EH (cell line): Measurements from ENCODE around the gene DCP1B.

Experiments used
- DNase-seq: peaks from one replicate; pipeline ENCODE4 v3.0.0-alpha.2; 2015; ENCODE audit warnings: low read depth

DCP1B gene

DNA sequence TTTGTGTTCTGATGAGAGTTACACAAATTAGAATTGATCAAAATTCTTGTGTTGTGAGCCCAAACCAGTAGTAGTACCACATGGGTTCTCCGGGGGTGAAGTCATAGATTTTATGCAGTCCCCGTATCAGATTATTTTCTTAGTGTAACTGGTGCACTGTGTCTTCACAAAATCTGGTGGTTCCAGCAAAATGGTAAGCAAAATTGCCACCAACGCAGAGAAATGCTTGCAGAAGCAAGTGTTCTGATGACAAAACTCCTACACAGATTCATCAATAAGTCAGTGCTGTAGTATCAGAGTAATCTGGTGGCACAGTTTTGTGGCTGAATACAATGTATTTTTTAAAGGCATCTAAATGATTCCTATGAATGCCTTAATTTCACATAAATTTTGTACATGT lies 84.5 kb downstream of the DCP1B start:
- DNase-seq = no peak

DNA sequence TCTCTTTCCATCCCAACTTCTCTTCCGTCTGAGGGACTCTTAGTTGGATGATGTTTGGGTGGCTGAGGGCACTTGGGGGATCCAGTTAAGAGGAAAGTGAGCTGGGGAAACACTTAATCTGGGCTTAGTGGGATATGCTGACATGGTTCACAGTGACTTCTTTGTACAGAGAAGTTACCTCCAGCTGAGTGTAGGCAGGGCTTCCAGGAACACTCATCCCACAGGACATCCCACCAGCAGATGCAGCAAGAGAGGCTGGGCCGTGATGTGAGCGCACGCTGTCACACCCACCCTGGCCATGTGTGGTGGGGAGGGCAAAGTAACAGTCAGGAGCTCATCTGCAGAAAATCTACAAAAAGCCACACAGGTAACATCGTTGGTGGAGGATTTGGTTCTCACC lies 85.0 kb downstream of the DCP1B start:
- DNase-seq = no peak

DNA sequence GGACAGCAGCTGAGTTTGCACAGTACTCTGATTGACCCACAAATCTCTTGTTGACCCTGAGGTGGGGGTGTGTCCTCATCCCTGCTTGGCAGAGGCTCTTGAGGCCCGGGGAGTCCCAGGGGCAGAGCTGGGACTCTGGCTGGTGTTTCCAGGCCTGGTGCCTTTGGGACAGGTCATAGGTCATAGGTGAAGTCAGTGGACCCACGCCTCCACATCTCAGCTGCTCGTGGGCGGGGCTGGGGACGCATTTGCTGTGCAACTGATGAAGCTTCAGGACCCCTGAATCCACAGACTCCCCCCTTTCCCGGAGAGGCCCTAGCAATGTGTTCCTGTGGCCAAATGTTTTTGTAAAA lies 85.4 kb downstream of the DCP1B start:
- DNase-seq = no peak

DNA sequence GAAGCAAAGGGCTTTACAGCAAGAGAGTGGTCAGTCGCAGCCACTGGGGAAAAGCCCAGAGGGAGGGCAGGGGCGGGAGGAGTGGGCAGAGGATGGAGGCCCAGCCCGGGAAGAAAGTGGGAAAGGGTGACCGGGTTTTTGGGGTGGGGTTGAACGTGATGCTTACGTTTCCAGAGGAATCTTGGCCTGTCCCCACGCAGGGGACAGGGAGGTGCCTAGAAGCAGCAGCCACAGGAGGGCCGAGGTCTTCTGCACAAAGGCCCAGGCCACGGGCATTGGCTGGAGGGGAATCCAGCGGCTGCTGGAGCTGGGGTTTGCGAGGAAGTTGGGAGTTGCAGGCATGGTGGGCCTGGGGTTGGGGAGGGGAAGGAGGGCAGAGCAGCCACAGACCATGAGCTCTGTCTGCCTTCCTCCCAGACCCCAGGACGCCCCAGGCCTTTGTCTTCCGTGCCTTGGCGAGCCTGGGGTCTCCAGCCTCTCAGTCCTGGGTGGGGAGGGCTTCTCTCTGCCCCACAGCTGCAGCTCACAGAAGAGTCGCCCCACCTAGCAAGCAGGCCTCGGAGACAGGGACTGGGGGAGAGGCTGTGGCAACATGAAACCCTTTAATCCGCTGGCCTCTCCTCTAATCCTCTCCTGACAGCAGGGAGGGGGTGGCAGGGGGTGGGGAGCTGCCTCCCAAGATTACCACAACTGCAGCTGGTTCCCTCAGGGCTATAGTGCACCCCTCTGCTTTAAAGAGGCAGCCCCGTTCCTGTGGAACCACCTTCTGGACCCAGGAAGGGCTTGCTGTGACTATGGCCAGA lies 86.0 kb downstream of the DCP1B start, which contains the start of gene CACNA2D4:
Gene CACNA2D4 (minus strand): TSS at position 572 of the 803 bp plus-strand sequence. CDS start 179 bp downstream, at position 393.
- DNase-seq = no peak

DNA sequence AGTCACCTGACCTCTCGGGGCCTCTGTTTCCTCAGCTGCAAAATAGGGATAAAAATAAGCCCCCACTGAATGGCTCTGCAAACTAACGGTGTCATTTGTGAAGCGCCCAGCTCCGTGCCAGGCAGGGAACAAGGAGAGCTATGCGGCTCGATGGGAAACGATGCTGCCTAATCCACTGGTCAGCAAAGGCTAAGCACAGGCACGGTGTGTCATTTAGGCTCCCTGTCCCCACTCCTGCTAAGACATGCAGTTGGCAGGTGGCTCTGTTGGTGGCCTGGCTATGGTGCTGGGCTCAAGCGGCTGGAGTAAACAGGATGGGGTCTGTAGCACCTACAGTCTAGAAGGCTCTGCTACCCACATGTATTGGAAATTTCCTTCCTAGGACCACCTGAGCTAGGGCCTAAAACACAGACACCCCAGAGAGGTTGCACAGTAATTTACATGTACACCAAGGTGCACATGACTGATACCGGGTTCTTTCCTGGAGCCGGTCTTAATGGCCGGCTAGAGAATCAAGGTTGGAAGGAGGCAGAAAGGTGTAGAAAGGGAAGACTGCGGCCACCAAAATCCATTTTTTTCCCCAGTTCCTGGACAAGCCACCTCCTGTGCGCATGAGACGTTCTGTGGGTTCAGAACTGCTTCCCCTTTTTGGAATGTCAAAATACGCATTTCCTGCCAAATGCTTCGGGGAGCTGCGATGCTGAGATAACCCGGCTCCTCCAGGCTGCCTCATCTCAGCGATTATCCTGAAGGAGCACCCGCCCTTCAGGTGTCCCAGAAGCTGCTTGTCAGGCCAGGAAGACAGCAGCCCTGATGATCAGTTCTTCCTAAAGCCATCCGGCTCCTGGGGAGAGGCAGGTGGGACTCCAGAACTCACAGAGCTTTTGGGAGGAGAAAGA lies 86.8 kb downstream of the DCP1B start:
- no peak for DNase-seq

DNA sequence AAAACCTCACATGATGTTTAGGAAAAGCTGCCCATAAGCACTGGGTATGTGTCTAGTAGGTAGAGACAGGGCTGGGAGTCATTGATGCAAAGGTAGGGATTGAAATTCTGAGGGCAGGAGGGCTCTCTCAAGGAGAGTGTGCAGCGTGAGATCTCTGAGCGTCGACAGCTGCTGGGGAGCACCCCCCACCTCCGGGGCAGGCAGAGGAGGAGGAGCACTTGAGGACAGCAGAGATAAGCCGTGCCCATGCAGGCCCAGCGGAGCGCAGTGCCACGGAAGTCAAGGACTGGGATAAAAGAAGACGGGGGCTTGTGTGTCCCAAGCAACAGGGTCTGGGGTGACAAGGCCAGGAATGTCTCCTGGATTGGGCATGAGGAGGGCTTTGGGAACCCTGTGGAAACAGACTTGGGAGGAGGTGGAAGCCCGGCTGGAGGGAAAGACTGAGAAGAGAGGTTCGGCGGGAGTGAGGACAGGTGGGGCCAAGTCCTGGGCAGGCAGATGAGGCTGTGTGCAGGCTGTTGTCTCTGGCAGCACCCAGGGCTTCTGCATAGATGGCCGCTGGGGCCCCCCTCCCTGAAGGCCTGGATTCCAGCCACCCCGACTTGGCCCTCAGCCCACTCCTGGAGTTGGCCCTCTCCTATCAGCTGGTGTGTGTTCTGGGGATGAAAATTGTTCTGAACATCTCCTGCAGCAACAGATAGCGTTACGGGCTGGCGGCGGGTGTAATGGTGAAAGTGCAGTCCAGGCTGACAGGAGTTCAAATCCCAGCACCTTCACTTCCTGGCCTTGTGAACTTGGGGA lies 87.7 kb downstream of the DCP1B start:
- no peak for DNase-seq

DNA sequence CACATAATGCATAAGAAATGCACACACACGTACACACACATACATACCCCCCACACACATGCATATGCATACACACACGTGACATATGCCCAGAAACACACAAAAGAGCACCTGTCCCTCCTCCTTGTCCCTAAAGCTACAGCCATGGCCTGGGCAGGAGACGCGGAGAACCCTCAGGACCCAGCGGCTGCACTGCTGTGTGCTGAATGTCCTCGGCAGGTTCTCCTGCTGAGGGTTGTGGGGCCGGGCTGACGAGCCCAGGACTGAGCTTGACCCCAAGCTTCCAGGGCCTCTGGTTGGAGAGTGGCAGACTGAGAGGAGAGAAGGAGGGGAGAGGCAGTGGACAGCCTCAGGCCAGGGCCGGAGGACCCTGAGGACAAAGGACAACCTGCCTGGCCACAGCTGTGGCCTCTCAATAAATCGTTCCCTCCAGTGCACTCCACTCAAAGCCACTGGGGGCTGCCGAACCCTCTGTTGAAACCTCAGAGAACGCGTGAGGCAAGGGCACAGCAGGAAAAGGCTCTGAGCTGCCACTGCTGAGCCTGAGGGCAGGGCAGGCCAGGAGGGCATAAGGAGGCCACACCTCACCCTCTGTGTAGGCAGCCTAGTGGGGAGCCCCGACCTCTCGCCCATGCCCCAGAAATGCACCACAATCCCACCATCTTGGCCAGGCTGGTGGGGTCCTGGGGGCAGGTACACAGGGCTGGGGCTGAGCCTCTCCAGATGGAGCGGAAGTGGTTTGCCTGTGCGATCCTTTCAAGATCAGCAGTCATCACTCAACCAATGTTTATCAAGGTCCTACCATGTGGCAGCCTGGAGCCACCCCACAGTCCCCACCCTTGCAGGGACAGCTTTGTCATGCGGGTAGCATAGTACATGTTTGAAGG lies 88.9 kb downstream of the DCP1B start:
- DNase-seq = no peak

DNA sequence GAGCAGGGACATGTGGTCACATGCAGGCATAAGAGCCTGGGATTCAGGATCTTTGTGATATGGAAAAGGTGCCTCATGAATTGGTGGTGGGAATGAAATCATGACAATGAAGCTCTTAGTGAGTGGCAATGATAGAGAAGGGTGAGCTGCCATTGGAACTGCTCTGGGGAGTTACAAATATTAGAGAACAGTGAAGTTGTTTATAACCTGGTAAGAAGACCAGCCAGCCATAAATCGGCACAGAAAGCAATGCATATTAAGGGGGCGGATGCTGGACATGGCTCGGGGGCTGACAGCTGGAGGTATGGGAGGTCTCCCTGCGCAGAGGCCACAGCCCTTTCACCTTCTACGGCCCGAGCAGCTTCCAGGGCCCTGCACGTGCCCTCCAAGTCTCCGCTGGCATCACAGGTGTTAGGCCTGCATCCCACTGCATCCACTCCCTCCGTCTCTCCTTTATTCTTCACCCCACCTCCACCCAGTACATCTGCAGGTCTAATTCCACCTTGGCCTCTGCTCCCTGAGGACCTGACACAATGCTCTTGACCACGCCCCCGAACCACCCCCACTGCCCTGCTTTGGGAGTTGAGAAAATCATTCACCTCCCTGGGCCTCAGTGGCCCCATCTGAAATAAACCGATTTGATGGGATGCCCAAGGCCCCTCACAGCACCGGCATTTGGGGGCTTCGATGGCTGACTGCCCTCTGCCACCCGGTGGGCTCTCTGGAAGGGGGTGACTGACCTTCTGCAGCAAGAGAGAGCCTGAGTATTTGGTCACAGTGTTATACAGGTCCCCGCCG lies 89.9 kb downstream of the DCP1B start:
- no peak for DNase-seq

DNA sequence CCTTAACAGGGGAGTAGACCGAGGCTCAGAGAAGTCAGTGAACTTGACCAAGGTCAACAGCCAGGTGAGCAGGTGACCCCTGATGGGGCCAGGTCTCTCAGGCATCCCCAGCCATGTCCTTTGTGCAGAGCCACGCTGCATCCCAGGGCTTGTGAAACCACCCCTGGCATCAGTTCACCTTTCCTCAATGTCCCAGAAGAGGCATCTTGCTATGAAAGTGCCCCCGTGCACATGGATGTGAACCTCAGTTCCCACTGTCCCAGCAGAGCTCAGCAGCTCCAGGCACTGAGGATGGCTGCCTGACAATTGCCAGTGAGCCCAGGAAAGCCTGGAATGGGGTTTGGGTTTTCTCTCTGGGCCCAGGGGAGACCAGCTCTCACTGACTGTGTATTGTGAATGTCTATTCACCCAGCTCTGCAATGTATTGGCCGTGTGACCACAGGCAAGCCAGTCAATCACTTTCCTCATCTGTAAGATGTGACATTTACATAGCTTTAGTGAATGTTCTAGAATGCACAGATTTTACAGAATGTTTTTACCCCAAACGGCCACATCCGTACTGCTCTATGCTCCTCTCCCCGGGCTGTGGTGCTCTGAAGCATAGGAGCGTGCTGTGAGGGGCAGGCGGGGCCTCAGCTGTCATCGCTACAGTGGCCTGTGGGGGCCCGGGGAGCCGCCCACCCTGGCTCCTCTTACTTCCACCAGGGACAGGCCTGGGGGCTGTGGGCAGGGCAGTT lies 90.7 kb downstream of the DCP1B start:
- DNase-seq = no peak

DNA sequence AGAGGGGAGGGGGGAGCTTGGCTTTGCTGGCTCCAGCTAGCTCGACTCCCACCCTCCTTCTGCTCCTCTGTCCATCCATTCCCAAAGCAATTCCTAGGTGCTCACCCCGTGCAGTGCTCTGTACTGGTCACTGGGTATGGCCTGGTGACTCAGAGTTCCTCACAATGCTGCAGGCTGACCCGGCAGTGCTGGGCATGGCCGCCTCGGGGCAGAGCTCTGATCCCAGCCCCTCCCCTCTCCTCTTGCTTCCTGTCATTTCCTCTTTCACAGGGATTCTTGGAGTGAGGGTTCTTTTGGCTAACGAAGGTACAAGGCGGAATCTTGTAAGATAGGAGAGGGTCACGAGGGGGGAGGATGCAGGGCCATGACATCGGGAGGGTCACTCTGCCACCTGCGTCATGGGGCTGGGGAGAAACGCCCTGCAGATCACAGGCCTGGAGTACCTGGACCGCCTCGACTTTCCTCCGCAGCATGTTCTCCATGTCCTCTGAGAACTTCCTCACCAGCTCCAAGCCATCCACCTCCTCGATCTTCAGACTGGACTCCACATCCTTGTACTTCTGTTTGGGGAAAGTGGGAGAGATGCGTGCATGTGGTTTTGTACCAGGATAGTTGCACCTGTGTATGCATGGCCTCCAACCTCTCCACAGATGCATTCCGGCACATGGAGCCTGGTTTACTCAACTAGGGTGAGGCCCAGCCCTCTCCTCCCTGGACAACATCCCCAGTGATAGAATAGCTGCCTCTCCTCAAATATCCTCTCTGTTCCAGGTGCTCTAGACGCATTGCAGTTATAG lies 91.5 kb downstream of the DCP1B start:
- DNase-seq = peak; percentile 69

DNA sequence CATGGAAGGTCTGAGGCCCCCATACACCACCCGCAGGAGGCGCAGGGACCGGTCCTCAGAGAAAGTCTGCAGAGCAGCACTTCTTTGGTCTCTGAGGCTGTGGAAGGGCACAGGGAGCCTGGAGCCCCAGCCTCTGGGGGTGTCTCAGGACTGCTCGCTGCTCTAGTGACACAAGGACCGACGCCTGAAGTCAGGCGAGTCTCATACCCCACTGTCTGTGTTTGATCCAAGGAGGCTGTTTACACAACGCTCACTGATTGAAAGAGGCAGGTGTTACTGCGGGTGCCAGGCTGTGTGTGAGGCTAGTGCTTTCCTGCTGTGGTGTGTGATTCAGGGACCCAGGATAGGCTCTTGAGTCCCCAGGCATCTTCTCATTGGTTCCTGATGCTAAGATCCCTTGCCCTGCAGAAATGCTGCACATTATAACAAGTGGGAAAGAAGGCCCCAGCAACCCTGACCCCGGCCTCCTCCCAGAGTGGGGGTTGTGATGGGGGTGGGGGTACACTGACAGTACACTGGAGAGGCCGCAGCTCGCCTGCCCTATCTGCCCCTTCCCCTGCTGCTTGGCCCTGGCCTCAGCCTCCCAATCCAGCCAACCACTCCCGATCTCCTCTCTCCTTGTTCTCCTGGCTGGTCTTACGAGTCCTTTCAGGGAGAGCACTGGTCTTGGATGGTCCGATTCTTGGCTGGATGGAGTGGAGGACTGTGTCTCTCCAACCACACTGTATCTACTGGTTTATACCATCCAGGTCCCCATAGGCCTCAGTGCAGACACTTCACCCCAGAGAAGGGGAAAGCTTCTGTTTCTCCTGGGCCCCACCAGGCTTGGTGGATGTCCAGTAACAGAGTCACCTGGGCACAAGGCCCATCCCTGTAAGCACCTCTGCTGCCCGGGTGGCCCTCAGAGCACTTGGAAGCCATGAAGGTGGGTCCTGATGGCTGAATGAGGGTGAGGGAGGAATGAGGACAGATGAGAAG lies 92.4 kb downstream of the DCP1B start:
- DNase-seq = no peak

DNA sequence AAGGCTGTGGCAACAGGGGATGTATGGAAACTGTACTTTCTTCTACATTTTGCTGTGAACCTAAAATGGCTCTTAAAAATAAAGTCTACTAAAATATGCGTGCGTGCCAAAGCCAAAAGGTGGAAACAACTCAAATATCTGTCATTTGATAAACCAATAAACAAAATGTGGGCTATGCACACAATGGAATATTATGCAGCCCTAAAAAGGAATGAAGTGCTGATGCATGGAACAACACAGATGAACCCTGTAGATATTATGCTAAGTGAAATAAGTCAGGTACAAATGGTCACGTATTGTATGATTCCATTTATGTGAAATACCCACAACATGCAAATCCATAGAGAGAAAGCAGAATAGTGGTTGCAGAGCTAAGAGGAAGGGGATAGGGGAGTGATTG lies 93.8 kb downstream of the DCP1B start:
- DNase-seq = no peak

DNA sequence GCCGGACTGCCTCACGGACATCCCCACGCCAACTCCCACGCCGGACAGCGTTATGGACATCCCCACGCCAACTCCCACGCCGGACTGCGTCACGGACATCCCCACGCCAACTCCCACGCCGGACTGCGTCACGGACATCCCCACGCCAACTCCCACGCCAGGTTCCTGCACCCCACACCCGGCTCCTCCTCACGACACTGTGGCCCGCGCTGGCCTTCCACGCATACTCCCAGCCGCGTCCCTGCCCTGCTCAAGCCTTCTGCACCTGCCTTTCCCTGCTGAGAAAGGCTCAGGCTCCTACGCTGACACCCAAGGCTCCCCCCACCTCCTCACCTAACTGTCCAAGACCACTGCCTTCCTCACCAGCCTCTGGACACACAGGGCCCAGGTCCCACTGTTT lies 95.5 kb downstream of the DCP1B start:
- DNase-seq = no peak

DNA sequence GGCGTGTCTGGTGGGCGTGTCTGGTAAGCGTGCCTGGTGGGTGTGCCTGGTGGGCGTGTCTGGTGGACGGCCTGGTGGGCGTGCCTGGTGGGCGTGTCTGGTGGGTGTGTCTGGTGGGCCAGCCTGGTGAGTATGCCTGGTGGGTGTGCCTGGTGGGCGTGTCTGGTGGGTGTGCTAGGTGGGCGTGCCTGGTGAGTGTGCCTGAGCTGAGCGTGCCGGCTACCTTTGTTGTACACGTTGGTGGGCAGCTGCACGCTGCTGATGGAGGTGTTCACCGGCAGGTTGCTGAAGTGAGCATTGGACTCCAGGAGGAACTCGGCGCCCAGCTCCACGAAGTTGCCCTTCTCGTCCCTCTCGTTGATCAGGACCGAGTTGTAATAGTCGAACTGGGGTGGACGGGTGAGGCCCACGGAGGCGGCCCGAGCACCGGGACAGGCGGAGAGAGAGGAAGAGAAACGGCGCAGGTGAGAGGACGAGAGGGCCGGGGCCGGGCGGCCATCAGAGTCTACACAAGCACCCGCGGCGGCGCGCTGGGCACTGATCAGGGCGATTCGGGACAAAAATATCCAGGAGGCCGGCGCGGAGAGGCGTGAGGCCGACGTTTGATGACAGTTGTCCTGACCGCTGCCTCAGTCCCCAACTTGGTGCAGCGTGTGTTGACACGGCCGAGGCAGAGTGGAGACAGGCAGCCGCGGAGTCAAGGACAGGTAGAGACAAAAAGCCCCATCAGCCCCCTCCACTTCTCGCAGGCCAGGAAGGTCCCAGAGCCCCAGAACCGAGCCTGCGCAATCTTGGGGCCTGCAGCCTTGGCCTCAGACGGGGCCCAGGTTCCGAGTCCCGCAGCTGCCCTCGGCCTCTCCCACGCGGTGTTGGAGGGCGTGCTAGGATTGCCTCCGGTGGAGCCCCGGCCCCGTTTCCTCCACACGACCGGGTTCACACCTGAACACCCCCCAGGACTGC lies 96.3 kb downstream of the DCP1B start:
- peak; percentile 15 for DNase-seq

DNA sequence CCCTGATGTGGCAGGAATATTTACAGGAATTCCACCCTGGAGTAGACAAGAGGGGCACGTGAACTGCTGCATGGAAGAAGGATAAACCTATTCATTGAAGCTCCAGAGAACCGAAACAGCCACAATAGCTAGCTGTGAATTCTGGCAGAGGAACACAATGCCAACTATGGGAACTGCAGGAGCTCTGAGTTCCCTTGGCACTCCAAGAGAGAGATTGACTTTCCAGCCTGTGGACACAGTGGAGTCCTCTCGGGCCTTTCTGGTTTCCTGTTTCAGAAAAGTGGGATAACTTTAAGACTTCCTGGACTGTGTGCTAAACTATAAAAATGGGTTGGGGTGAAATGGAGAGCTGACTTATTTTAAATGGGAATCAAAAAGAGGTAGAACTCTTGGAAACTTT lies 97.7 kb downstream of the DCP1B start:
- no peak for DNase-seq

DNA sequence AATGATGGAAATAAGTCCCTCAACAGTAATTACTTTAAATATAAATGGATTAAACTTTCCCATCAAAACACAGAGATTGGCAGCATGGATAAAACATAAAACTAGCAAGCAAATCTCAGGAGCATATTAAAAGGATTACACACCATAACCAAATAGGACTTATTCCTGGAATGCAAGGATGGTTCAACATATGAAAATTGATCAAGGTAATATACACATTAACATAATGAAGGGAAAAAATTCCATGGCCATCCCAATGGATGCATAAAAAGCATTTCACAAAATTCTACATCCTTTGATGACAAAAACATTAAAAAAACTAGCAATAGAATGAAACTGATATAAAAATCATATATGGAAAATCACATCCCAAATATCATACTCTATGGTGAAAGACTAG lies 99.4 kb downstream of the DCP1B start:
- DNase-seq = no peak

DNA sequence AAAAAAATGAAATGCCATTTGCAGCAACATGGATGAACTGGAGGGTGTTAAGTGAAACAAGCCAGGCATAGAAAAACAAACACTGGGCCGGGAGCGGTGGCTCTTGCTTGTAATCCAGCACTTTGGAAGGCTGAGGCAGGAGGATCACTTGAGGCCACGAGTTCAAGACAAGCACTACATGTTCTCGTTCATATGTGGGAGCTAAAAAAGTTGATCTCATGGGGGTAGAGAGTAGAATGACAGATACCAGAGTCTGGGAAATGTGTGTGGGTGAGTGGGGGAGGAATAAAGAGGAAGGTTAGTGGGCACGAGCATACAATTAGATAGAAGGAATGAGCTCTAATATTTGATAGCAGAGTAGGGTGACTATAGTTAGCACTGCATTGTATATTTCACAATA lies 107.3 kb downstream of the DCP1B start:
- DNase-seq = no peak
